H1 (cell line): ENCODE measurements around the gene MOB3C. TPM values are rescaled to one million over a fixed set of nuclear protein-coding genes. Genes with fewer than 3 reads are reported as not detected.

Source experiments
- ATF3 ChIP-seq: IDR thresholded peaks from 2 replicates; pipeline ENCODE4 v1.6.1; 2011; ENCODE audit warnings: low read depth, mild to moderate bottlenecking, low read length; ENCODE audit not compliant: insufficient read depth
- CHD2 ChIP-seq: IDR thresholded peaks from 2 replicates; pipeline ENCODE4 v1.6.1; 2012; ENCODE audit warnings: low read length, improper control_type of control experiment
- CTCF ChIP-seq, 3 experiments: IDR thresholded peaks; 1 replicate in 2 of 3; 2 replicates in 1 of 3; pipeline versions ENCODE4 v1.5.1 to v1.6.1; 2011; ENCODE audit warnings: low read length in 3 of 3, mild to moderate bottlenecking in 3 of 3, inconsistent platforms in 2 of 3, low read depth in 1 of 3, moderate library complexity in 1 of 3; ENCODE audit not compliant: insufficient read depth in 1 of 3; ENCODE audit errors: control extremely low read depth in 1 of 3
- SP2 ChIP-seq: IDR thresholded peaks from 2 replicates; pipeline ENCODE4 v1.6.1; 2012; ENCODE audit warnings: mild to moderate bottlenecking, low read length, inconsistent platforms
- polyA plus RNA-seq, 7 experiments: library from polyadenylated mRNA; depleted of rRNA in 3 of 7; stranded (reverse) in 5 of 7; unstranded in 2 of 7; fragments of >200 nt in 5 of 7; fragments of 200-250 nt in 2 of 7; gene quantifications; 1 replicate in 5 of 7; 2 replicates in 1 of 7; 4 replicates in 1 of 7; pipeline versions ENCODE4 v1.2.1 to v1.2.3, GENCODE V29; 2011 to 2013; ENCODE audit warnings: missing spikeins in 2 of 7, mixed read lengths in 2 of 7
- total RNA-seq: library from RNA; stranded (reverse); fragmentation: NEBNext Ultra II Directional; extraction: Animal tissue kit (Norgen Biotek cat#: 25700); gene quantifications from 2 replicates; pipeline ENCODE4 v1.2.1, GENCODE V29; 2021

Gene MOB3C
- total and polyA plus RNA-seq, 2 of the 8 experiments (the other 6 are each of a cell fraction or from before 2014, with no cell fraction given), result 5.8 to 6.6 TPM

GRCh38 chr1:46615735-46616134 lies 876 bp downstream of the MOB3C start (continued):
- no peak for TF ChIP-seq CHD2
- TF ChIP-seq CTCF (IDR thresholded peaks at IDR 0.05; ENCODE audit: control extremely low read depth in 1 of 3, insufficient read depth in 1 of 3, low read depth in 1 of 3, low read length in 3 of 3), result no peak
- TF ChIP-seq SP2, result no peak
- no peak for TF ChIP-seq ATF3
- TF ChIP-seq, all 59 proteins: peak for 0
